GM12878 (cell line): ENCODE results near the gene CSN1S1. TPM values are rescaled to one million over a fixed set of nuclear protein-coding genes. Genes with fewer than 3 reads are reported as not detected.

ENCODE experiments used
- ATAC-seq: fragments of 200-7000 bp; cut with Tn5 transposase; 3 replicates; pipeline ENCODE4 v1.9.1; 2020; ENCODE audit warnings: mild to moderate bottlenecking, moderate library complexity
- BruUV-seq: library from RNA; stranded (reverse); fragments of 400-500 nt; replicated peaks from 2 replicates; lab custom pipeline; 2021; lab: Mats Ljungman, UMichigan
- CTCF ChIA-PET: fragments of 300-600 bp; sonication (Branson Sonifier 250); formaldehyde crosslinking; extraction: SDS; loops from one replicate; lab custom pipeline; 2021; ENCODE audit warnings: inconsistent platforms; lab: Yijun Ruan, JAX
- POLR2A ChIA-PET: fragments of 350-600 bp; formaldehyde crosslinking; extraction: SDS; loops from one replicate; lab custom pipeline; 2021; ENCODE audit warnings: inconsistent platforms; lab: Charles Lee
- RAD21 ChIA-PET: fragments of 300-600 bp; sonication (Branson Sonifier 250); formaldehyde crosslinking; loops from one replicate; lab custom pipeline; 2023; ENCODE audit warnings: antibody characterized with exemption; ENCODE audit not compliant: unreplicated experiment; lab: Charles Lee
- SMC1A ChIA-PET: fragments of 300-600 bp; sonication (Branson Sonifier 250); formaldehyde crosslinking; loops from one replicate; lab custom pipeline; 2023; ENCODE audit not compliant: unreplicated experiment, uncharacterized antibody; lab: Charles Lee
- DNase-seq: peaks from one replicate; pipeline ENCODE4 v3.0.0-alpha.2; 2011; ENCODE audit warnings: low read depth, low spot score
- FAIRE-seq: peaks from 3 replicates; lab custom pipeline; 2011; peaks lifted over from hg19 to GRCh38; lab: Jason Lieb, UNC
- H2AFZ ChIP-seq: 2 replicates; pipeline ENCODE4 v1.6.0; 2011; ENCODE audit warnings: low read depth, low read length, control low read depth; ENCODE audit not compliant: control insufficient read depth
- H3K27ac ChIP-seq: 2 replicates; pipeline ENCODE4 v1.5.1; 2011; ENCODE audit warnings: control low read depth; ENCODE audit not compliant: control insufficient read depth, insufficient read depth
- H3K27me3 ChIP-seq, 2 experiments: replicated peaks in 1 of 2; 2 replicates each; pipeline versions ENCODE4 v1.6.0 to v1.6.1; 2011; ENCODE audit warnings: low read length in 1 of 2; ENCODE audit not compliant: control insufficient read depth in 2 of 2, insufficient read depth in 2 of 2
- H3K36me3 ChIP-seq, 2 experiments: 2 replicates each; pipeline ENCODE4 v1.5.1; 2011; ENCODE audit warnings: low read length in 1 of 2; ENCODE audit not compliant: control insufficient read depth in 2 of 2, insufficient read depth in 2 of 2
- H3K4me1 ChIP-seq: 2 replicates; pipeline ENCODE4 v1.6.1; 2011; ENCODE audit warnings: mild to moderate bottlenecking, low read length, moderate library complexity, mixed read lengths; ENCODE audit not compliant: control insufficient read depth, insufficient read depth
- H3K4me2 ChIP-seq: 2 replicates; pipeline ENCODE4 v1.6.0; 2011; ENCODE audit warnings: control low read depth; ENCODE audit not compliant: control insufficient read depth, insufficient read depth
- H3K4me3 ChIP-seq: fragments of 200-600 bp; sonication (generic); 2 replicates; pipeline ENCODE4 v1.5.1; 2016
- H3K79me2 ChIP-seq: 2 replicates; pipeline ENCODE4 v1.6.0; 2011; ENCODE audit warnings: low read length; ENCODE audit not compliant: control insufficient read depth, insufficient read depth
- H3K9ac ChIP-seq: 2 replicates; pipeline ENCODE4 v1.8.0; 2011; ENCODE audit warnings: low read length, control low read depth, mixed read lengths; ENCODE audit not compliant: control insufficient read depth, insufficient read depth
- H3K9me3 ChIP-seq: replicated peaks from 3 replicates; pipeline ENCODE4 v1.5.1; 2011; ENCODE audit warnings: mild to moderate bottlenecking, low read length; ENCODE audit not compliant: control insufficient read depth, insufficient read depth
- H4K20me1 ChIP-seq: 2 replicates; pipeline ENCODE4 v1.6.0; 2011; ENCODE audit not compliant: control insufficient read depth, insufficient read depth
- ATF7 ChIP-seq: fragments of 450-650 bp; IDR thresholded peaks from 2 replicates; pipeline ENCODE4 v1.6.1; 2016; ENCODE audit warnings: low read depth, mild to moderate bottlenecking
- CHD4 ChIP-seq: fragments of 200-600 bp; sonication (generic); IDR thresholded peaks from 2 replicates; pipeline ENCODE4 v1.6.1; 2016; ENCODE audit warnings: mild to moderate bottlenecking
- E2F4 ChIP-seq: IDR thresholded peaks from 2 replicates; pipeline ENCODE4 v1.6.1; 2012; ENCODE audit warnings: low read depth, low read length, improper control_type of control experiment
- ESRRA ChIP-seq: IDR thresholded peaks from 2 replicates; pipeline ENCODE4 v1.6.1; 2012; ENCODE audit warnings: mild to moderate bottlenecking, low read length, improper control_type of control experiment
- FOXM1 ChIP-seq: IDR thresholded peaks from 2 replicates; pipeline ENCODE4 v1.6.1; 2012; ENCODE audit warnings: low read depth, mild to moderate bottlenecking, inconsistent platforms, low read length, moderate library complexity
- GABPA ChIP-seq: IDR thresholded peaks from 2 replicates; pipeline ENCODE4 v1.6.1; 2014; ENCODE audit warnings: antibody characterized with exemption, low read depth, mild to moderate bottlenecking, inconsistent platforms
- HDAC2 ChIP-seq: fragments of 200-600 bp; sonication (generic); IDR thresholded peaks from 2 replicates; pipeline ENCODE4 v1.6.1; 2017
- IRF3 ChIP-seq: fragments of 450-650 bp; IDR thresholded peaks from 2 replicates; pipeline ENCODE4 v1.6.1; 2014; ENCODE audit warnings: mild to moderate bottlenecking
- KLF5 ChIP-seq: fragments of 450-650 bp; IDR thresholded peaks from 2 replicates; pipeline ENCODE4 v1.6.1; 2014; ENCODE audit warnings: mild to moderate bottlenecking; ENCODE audit not compliant: partially characterized antibody
- NFIC ChIP-seq: IDR thresholded peaks from 2 replicates; pipeline ENCODE4 v1.6.1; 2012; ENCODE audit warnings: low read depth, mild to moderate bottlenecking, inconsistent platforms, low read length, moderate library complexity
- NFXL1 ChIP-seq: fragments of 450-650 bp; IDR thresholded peaks from 2 replicates; pipeline ENCODE4 v1.6.1; 2017; ENCODE audit warnings: antibody characterized with exemption, mild to moderate bottlenecking, borderline replicate concordance
- NRF1 ChIP-seq: conservative IDR thresholded peaks from 2 replicates; pipeline ENCODE4 v1.6.1; 2011; ENCODE audit warnings: mild to moderate bottlenecking, low read depth, low read length, improper control_type of control experiment
- SIN3A ChIP-seq: IDR thresholded peaks from 2 replicates; pipeline ENCODE4 v1.6.1; 2012; ENCODE audit warnings: low read depth, low read length, improper control_type of control experiment
- SIX5 ChIP-seq: IDR thresholded peaks from 2 replicates; pipeline ENCODE4 v1.6.1; 2011; ENCODE audit warnings: mild to moderate bottlenecking, low read depth, low read length, moderate library complexity; ENCODE audit not compliant: severe bottlenecking
- SRF ChIP-seq, 2 experiments: IDR thresholded peaks; 2 replicates each; pipeline ENCODE4 v1.6.1; 2011; ENCODE audit warnings: low read depth in 2 of 2, low read length in 2 of 2, mild to moderate bottlenecking in 1 of 2, moderate library complexity in 1 of 2
- WRNIP1 ChIP-seq: IDR thresholded peaks from 2 replicates; pipeline ENCODE4 v1.6.1; 2011; ENCODE audit warnings: low read depth, low read length, improper control_type of control experiment, borderline replicate concordance
- YY1 ChIP-seq: IDR thresholded peaks from 2 replicates; pipeline ENCODE4 v1.6.1; 2011; ENCODE audit warnings: low read depth, mild to moderate bottlenecking, low read length
- WGBS: methylation state at CpG from one replicate; pipeline ENCODE4 v1.1.6; 2016; ENCODE audit warnings: low lambda C conversion rate; ENCODE audit not compliant: insufficient replicate concordance, insufficient coverage; ENCODE audit errors: missing lambda C conversion rate; 5-methylcytosine and 5-hydroxymethylcytosine counted together
- in situ Hi-C: fragments of 300-500 bp; cut with MboI; formaldehyde crosslinking; loops from 9 replicates; pipeline ENCODE4 v1.14.3; 2018; ENCODE audit warnings: mixed read lengths
- intact Hi-C: fragments of 100-400 bp; cut with micrococcal nuclease; formaldehyde crosslinking; loops from one replicate; pipeline ENCODE4 v1.14.2; 2022; ENCODE audit not compliant: unreplicated experiment
- polyA plus RNA-seq, 11 experiments: library from polyadenylated mRNA; depleted of rRNA in 4 of 11; unstranded in 6 of 11; stranded (reverse) in 5 of 11; fragments of >200 nt; fragmentation: Nextera tagmentation in 4 of 11; fragmentation: Illumina TruSeq in 1 of 11; extraction: Ambion mirVana in 4 of 11; extraction: Trizol in 1 of 11; gene quantifications; 1 replicate in 1 of 11; 2 replicates in 10 of 11; pipeline versions ENCODE4 v1.2.1 to v1.2.3, GENCODE V29; 2011 to 2016; ENCODE audit warnings: inconsistent platforms in 2 of 11, missing spikeins in 2 of 11, low read depth in 1 of 11
- total RNA-seq, 4 experiments: library from RNA; depleted of rRNA in 3 of 4; stranded (reverse); fragments of >200 nt in 3 of 4; fragmentation: Illumina TruSeq in 1 of 4; extraction: Trizol in 1 of 4; gene quantifications; 2 replicates each; pipeline versions ENCODE4 v1.2.1 to v1.2.3, GENCODE V29; 2013 to 2021
- TF ChIP-seq, protein P1 (sequence below): IDR thresholded peaks from 2 replicates; pipeline ENCODE4 v1.6.1; 2011; ENCODE audit warnings: borderline replicate concordance, low read depth, mild to moderate bottlenecking, moderate library complexity, low read length; ENCODE audit not compliant: insufficient read depth, poor library complexity, severe bottlenecking
- TF ChIP-seq, protein P2 (sequence below): fragments of 450-650 bp; IDR thresholded peaks from 2 replicates; pipeline ENCODE4 v1.6.1; 2017; ENCODE audit warnings: mild to moderate bottlenecking

Gene CSN1S1
- total and polyA plus RNA-seq, 10 of the 15 experiments (the other 5 are each of a cell fraction or from before 2014, with no cell fraction given), result not detected

DNA sequence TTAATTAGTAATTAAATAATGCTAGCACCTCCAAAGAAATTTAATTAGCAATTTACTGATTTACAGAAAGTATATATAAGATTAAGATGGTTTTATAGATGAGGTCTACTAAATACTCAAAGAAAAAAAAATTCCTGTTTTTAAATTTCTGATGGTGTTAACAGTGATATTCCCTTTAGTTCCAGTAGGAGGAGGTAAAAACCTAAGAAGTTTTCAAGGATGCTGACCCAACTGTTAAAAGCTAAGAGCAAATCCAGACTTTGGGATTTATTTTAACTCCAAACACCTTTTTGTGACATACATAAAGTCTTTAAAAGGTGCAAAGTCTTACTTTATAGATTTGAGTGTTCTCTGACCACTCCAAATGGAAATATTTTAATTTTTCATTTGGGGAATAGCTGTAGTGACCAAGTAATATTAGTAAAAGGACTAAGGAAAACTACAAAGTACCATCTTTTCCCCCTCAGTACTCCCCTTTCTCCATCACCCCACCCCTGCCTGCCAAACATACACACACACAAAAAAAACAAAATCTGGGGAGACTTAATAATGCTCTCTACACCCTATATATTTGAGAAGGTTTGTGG, 34.2 kb upstream of the CSN1S1 start (continued):
- TF ChIP-seq GABPA (no peak), IRF3 (no peak), SIN3A (no peak), YY1 (no peak), NRF1 (no peak)

- SMC1A ChIA-PET, result no interaction called here
- H3K79me2 ChIP-seq, result no peaks in the 10 kb centered on the region
- H4K20me1 ChIP-seq, result no peaks in the 10 kb centered on the region
- peaks cover 7% of the 10 kb centered on the region; the same call in 1 of the 2 replicates for H3K4me1 ChIP-seq
- RAD21 ChIA-PET, result no interaction called here
- H2AFZ ChIP-seq, result no peak overlapping the region
- H3K9ac ChIP-seq, result no peak overlapping the region
- ATAC-seq (no peak), FAIRE-seq (no peak), DNase-seq (no peak)
- H3K4me2 ChIP-seq, result no peak overlapping the region
- intact Hi-C loops (no loop called here), in situ Hi-C loops (no loop called here)
- CTCF ChIA-PET, result no interaction called here
- no peak overlapping the region for H3K4me3 ChIP-seq
- BruUV-seq, result no TSS peak
- H3K9me3 ChIP-seq, result no peaks in the 10 kb centered on the region
- H3K27ac ChIP-seq, result no peak overlapping the region
- POLR2A ChIA-PET, result no interaction called here
- WGBS, result 0% methylated on average over 1 of the region's 1 CpG
- no peaks in the 10 kb centered on the region; a peak in 1 of 4 replicates for H3K27me3 ChIP-seq
- H3K36me3 ChIP-seq, result no peaks in the 10 kb centered on the region
- TF ChIP-seq, protein P1, sequence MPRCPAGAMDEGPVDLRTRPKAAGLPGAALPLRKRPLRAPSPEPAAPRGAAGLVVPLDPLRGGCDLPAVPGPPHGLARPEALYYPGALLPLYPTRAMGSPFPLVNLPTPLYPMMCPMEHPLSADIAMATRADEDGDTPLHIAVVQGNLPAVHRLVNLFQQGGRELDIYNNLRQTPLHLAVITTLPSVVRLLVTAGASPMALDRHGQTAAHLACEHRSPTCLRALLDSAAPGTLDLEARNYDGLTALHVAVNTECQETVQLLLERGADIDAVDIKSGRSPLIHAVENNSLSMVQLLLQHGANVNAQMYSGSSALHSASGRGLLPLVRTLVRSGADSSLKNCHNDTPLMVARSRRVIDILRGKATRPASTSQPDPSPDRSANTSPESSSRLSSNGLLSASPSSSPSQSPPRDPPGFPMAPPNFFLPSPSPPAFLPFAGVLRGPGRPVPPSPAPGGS, result no peak
- TF ChIP-seq SRF (IDR thresholded peaks at IDR 0.05; ENCODE audit: low read depth in 2 of 2, low read length in 2 of 2) (no peak), NFIC (no peak), WRNIP1 (no peak), CHD4 (no peak), HDAC2 (no peak), SIX5 (no peak), ATF7 (no peak), FOXM1 (no peak), E2F4 (no peak), KLF5 (no peak), NFXL1 (no peak), ESRRA (no peak), GABPA (no peak)
- TF ChIP-seq, protein P2, sequence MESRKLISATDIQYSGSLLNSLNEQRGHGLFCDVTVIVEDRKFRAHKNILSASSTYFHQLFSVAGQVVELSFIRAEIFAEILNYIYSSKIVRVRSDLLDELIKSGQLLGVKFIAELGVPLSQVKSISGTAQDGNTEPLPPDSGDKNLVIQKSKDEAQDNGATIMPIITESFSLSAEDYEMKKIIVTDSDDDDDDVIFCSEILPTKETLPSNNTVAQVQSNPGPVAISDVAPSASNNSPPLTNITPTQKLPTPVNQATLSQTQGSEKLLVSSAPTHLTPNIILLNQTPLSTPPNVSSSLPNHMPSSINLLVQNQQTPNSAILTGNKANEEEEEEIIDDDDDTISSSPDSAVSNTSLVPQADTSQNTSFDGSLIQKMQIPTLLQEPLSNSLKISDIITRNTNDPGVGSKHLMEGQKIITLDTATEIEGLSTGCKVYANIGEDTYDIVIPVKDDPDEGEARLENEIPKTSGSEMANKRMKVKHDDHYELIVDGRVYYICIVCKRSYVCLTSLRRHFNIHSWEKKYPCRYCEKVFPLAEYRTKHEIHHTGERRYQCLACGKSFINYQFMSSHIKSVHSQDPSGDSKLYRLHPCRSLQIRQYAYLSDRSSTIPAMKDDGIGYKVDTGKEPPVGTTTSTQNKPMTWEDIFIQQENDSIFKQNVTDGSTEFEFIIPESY, result no peak
These were observed 23.7 kb upstream of the CSN1S1 start for GRCh38 chr4:69907151-69907550.
